ENCODE measurements around the gene TXLNB.

The TXLNB gene

DNA sequence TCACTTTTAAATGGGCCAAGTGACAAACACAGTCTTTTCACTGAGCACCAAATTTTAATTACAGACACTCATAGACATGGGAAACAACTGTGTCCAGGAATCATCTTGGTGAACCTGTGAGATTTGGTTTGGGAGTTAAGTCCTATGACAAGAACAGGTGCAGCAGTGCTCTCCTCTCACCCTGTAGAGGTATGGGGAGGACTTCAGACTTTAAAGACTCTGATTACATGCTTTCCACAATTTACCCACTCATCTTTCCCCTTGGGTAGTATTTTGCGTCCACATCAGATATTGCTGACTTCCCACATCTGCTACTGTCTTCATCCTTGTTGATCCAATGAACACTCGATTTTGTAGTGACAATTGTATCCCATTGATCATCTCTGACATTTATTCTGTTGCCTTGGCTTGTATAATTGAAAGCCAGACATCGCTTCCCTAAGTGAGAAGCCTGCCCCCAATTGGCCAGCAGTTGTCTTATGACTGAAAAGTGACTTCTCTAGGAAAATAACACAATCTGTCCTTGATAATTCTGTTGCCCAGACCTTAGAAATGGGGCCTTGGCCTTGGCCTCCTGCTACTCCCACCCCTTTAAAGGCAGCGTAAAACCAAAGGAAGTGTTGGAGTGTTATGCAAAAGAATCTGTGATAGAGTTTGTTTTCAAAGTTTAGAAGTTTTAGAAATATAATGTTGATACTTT is 40.0 kb downstream of the TXLNB start:
- no peak overlapping the region for H2AFZ ChIP-seq (ENCODE audit: low read length, unreplicated experiment)
- no peaks in the 10 kb centered on the region for H3K4me1 ChIP-seq (ENCODE audit: control insufficient read depth, insufficient read depth, low read length, unreplicated experiment)

DNA sequence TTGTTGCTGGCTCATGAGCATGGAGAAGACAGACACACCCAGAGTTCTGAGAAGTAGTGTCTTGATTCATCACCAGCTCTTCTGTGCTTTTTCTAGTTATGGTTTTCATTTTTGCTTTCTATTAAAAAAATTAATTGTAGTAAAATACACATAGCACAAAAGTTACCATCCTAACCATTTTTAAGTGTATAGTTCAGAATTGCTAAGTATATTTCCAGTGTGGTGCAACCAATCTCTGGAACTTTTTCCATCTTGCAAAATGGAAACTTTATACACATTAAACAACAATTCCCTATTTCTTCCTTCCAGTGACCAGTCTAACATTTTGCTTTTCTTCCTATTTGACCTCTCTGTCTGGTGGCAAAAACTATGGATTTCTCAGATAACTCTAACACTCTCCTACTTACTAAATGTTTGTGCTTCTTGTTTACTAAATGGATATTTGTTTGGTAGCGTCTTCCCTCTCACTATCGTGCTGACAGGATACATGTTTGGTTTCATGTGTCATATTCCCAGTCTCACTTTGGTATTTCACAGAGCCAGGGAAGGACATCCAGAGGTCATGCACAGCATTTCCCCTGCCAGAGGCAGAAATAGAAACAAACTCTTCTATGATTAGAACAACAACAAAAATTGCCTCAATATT is 40.6 kb downstream of the TXLNB start:
- Histone ChIP-seq H3K27me3 (ENCODE audit: insufficient read depth, low read length) (no peaks in the 10 kb centered on the region), H3K4me1 (ENCODE audit: control insufficient read depth, insufficient read depth, low read length, unreplicated experiment) (no peaks in the 10 kb centered on the region), H3K27ac (ENCODE audit: low read depth, low read length) (no peak overlapping the region), H2AFZ (ENCODE audit: low read length, unreplicated experiment) (no peak overlapping the region), H3K36me3 (ENCODE audit: insufficient read depth, low read length) (no peaks in the 10 kb centered on the region), H3K4me3 (ENCODE audit: low read depth, low read length) (no peak overlapping the region), H3K79me2 (ENCODE audit: control insufficient read depth, insufficient read depth, low read length, unreplicated experiment) (no peaks in the 10 kb centered on the region)

More for the DNA sequence above, 40.0 kb downstream of the TXLNB start:
- H3K27ac ChIP-seq (ENCODE audit: low read depth, low read length), result no peak overlapping the region
- H3K27me3 ChIP-seq (ENCODE audit: insufficient read depth, low read length), result no peaks in the 10 kb centered on the region
- no peak overlapping the region for H3K4me3 ChIP-seq (ENCODE audit: low read depth, low read length)
- no peaks in the 10 kb centered on the region for H3K79me2 ChIP-seq (ENCODE audit: control insufficient read depth, insufficient read depth, low read length, unreplicated experiment)
- H3K36me3 ChIP-seq (ENCODE audit: insufficient read depth, low read length), result no peaks in the 10 kb centered on the region

DNA sequence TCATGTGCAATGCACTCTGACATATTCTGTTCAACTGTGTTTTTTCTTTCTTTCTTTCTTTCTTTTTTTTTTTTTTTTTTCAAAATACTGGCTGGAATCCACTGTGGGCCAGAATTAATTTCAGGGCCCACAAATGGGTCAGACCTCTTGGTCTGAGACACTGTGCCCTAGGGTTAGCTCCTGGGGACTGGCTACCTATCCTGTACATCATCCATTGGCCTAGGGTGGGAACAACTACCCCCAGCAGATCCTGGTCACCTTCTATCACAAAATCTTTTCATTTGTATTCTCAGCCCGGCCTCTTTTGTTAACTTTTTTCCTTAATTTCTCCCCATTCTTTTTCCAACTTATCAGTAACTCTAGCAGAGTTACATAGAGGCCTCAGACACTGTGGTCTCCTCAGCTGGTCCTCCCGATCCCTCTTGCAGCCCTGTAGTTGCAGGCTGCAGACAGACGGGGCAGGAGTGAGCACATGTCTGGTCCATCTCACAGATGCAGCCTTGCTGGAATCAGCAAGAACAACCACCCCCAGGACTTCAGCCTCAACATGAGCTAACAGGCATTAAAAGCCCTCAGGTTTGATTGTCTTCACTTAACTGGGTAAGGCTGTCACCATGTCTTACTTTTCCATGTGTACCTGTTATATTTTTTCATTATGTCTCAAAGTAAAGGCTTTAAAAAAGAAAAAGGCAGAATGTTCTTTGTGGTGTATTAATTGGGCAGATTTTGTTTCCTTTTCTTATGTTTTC is 41.3 kb downstream of the TXLNB start:
- no peak overlapping the region for H3K4me3 ChIP-seq (ENCODE audit: low read depth, low read length)
- H2AFZ ChIP-seq (ENCODE audit: low read length, unreplicated experiment), result no peak overlapping the region
- no peaks in the 10 kb centered on the region for H3K4me1 ChIP-seq (ENCODE audit: control insufficient read depth, insufficient read depth, low read length, unreplicated experiment)
- H3K79me2 ChIP-seq (ENCODE audit: control insufficient read depth, insufficient read depth, low read length, unreplicated experiment), result no peaks in the 10 kb centered on the region
- H3K27me3 ChIP-seq (ENCODE audit: insufficient read depth, low read length), result no peaks in the 10 kb centered on the region
- no peaks in the 10 kb centered on the region for H3K36me3 ChIP-seq (ENCODE audit: insufficient read depth, low read length)
- H3K27ac ChIP-seq (ENCODE audit: low read depth, low read length), result no peak overlapping the region

DNA sequence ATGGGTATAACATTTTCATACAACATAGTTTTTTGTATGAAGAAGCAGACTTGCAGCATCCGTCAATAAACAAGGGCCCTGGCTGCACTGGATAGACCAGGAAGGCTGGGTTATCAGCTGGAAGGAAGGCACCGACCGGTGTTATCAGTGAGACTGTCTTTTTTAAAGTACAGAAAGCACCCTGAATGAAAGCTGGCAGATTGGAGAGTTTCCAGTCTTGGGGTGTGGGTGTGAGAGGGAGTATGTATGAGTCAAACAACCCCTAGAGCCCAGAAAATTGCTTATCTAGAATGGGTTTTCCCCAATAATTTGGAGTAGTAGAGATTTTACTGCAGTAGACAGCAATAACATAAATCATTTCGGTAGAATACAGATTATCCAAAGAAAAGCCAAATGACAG is 42.4 kb downstream of the TXLNB start:
- Histone ChIP-seq H3K4me3 (ENCODE audit: low read depth, low read length) (no peak overlapping the region), H3K27ac (ENCODE audit: low read depth, low read length) (no peak overlapping the region), H3K79me2 (ENCODE audit: control insufficient read depth, insufficient read depth, low read length, unreplicated experiment) (no peaks in the 10 kb centered on the region), H2AFZ (ENCODE audit: low read length, unreplicated experiment) (peak overlapping the region; percentile 57), H3K27me3 (ENCODE audit: insufficient read depth, low read length) (no peaks in the 10 kb centered on the region), H3K4me1 (ENCODE audit: control insufficient read depth, insufficient read depth, low read length, unreplicated experiment) (no peaks in the 10 kb centered on the region), H3K36me3 (ENCODE audit: insufficient read depth, low read length) (no peaks in the 10 kb centered on the region)

DNA sequence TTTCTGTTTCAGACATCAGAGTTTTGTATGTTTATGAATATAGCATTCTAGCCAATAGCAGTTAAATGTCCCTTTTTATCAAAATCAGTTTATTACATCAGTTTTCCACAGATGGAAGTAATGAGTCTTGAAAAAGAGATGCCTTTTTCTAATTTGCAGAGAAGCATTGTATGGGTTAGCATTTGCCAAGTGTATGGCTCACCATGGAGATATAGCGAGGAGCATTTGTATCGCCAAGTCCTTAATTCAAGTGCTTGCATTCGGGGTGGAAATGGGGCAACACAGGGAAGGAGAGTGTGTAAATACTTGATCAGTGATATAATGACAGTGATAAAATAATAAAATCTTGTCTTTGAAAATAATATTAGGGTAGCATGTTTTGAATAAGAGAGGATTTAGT is 42.9 kb downstream of the TXLNB start:
- no peaks in the 10 kb centered on the region for H3K36me3 ChIP-seq (ENCODE audit: insufficient read depth, low read length)
- no peaks in the 10 kb centered on the region for H3K79me2 ChIP-seq (ENCODE audit: control insufficient read depth, insufficient read depth, low read length, unreplicated experiment)
- H3K27me3 ChIP-seq (ENCODE audit: insufficient read depth, low read length), result no peaks in the 10 kb centered on the region
- no peak overlapping the region for H2AFZ ChIP-seq (ENCODE audit: low read length, unreplicated experiment)
- H3K4me3 ChIP-seq (ENCODE audit: low read depth, low read length), result no peak overlapping the region
- H3K4me1 ChIP-seq (ENCODE audit: control insufficient read depth, insufficient read depth, low read length, unreplicated experiment), result no peaks in the 10 kb centered on the region
- no peak overlapping the region for H3K27ac ChIP-seq (ENCODE audit: low read depth, low read length)

DNA sequence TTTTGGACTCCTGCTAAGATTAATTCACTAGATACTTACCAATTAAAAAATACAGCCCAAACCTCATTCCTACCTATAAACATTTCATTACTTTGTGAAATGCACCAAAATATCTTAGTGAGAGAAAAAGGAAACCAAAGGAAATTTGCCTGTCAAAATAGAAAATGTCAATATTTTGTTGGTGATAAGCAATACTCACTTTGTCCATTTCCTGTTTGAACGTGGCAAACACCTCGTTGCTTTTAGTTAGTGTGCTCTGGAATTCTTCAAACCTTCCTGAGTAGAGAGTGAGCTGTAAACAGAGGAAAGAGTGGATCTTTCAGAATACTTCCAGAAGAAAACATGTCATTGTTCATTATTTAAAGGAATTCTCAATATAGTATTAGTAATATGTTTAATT is 44.2 kb downstream of the TXLNB start:
- Histone ChIP-seq H2AFZ (ENCODE audit: low read length, unreplicated experiment) (no peak overlapping the region), H3K79me2 (ENCODE audit: control insufficient read depth, insufficient read depth, low read length, unreplicated experiment) (no peaks in the 10 kb centered on the region), H3K36me3 (ENCODE audit: insufficient read depth, low read length) (no peaks in the 10 kb centered on the region), H3K27me3 (ENCODE audit: insufficient read depth, low read length) (no peaks in the 10 kb centered on the region), H3K4me1 (ENCODE audit: control insufficient read depth, insufficient read depth, low read length, unreplicated experiment) (no peaks in the 10 kb centered on the region), H3K4me3 (ENCODE audit: low read depth, low read length) (no peak overlapping the region), H3K27ac (ENCODE audit: low read depth, low read length) (no peak overlapping the region)

DNA sequence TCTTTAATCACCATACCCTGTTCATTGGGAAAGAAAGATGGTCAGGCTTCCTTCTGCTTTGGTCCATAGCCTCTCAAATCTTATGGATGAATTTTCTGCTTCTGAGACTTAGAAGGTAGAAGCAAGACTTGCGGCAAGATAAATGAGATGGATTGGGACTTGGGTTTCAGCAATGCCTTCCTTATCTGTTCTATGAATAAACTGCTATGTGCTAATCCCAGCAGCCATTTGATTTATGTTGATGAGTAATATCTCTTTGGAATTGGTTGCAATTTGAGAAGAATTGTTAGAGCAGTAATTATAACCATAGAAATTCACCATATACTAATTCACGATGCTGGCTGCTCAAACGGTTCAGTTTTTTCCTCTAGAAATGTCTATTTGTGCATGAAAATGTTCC is 48.3 kb downstream of the TXLNB start:
- no peak overlapping the region for H3K4me3 ChIP-seq (ENCODE audit: low read depth, low read length)
- no peaks in the 10 kb centered on the region for H3K36me3 ChIP-seq (ENCODE audit: insufficient read depth, low read length)
- H3K27me3 ChIP-seq (ENCODE audit: insufficient read depth, low read length), result no peaks in the 10 kb centered on the region
- peaks cover 12% of the 10 kb centered on the region for H3K4me1 ChIP-seq (ENCODE audit: control insufficient read depth, insufficient read depth, low read length, unreplicated experiment)
- no peak overlapping the region for H2AFZ ChIP-seq (ENCODE audit: low read length, unreplicated experiment)
- H3K27ac ChIP-seq (ENCODE audit: low read depth, low read length), result no peak overlapping the region
- no peaks in the 10 kb centered on the region for H3K79me2 ChIP-seq (ENCODE audit: control insufficient read depth, insufficient read depth, low read length, unreplicated experiment)

DNA sequence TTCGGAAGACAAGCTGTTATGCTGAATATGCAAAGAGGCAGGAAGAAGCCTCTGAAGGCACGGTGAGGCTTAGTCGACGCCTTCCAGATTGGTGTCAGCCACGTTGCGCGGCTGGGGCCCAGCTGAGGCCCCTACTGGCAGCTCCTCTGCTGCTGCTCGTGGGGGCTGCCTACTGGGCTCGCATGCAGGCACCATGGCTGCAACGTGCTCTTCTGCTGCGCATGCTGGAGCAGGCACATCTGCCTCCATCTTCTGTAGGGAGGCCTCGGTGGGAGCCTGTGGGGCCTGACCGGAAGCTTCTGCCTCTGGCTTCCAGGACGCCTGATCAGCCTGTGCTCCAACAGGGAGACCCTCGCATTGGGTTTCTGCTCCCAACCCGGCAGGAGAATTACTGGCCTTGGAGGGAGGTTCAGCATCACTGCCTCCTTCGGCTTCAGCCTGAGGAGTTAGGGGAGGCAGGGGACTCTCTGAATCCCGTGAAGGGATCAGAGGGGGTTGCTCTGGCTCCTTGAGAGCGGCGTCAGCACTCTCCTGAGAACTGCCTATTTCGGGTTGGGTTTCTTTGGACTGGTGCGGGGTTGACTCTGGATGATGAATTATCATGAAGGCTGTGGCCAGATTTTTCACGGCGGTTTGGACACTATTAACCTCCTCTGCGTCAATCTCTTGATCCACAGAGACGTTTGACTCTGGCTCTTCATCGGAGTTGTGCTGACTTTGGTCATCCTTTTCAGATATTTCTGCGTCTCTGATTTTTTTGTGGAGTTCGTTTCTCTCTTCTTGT is 49.1 kb downstream of the TXLNB start:
- Histone ChIP-seq H3K4me3 (ENCODE audit: low read depth, low read length) (no peak overlapping the region), H3K27ac (ENCODE audit: low read depth, low read length) (no peak overlapping the region), H3K27me3 (ENCODE audit: insufficient read depth, low read length) (no peaks in the 10 kb centered on the region), H3K36me3 (ENCODE audit: insufficient read depth, low read length) (no peaks in the 10 kb centered on the region), H2AFZ (ENCODE audit: low read length, unreplicated experiment) (no peak overlapping the region), H3K4me1 (ENCODE audit: control insufficient read depth, insufficient read depth, low read length, unreplicated experiment) (peaks cover 12% of the 10 kb centered on the region), H3K79me2 (ENCODE audit: control insufficient read depth, insufficient read depth, low read length, unreplicated experiment) (no peaks in the 10 kb centered on the region)

DNA sequence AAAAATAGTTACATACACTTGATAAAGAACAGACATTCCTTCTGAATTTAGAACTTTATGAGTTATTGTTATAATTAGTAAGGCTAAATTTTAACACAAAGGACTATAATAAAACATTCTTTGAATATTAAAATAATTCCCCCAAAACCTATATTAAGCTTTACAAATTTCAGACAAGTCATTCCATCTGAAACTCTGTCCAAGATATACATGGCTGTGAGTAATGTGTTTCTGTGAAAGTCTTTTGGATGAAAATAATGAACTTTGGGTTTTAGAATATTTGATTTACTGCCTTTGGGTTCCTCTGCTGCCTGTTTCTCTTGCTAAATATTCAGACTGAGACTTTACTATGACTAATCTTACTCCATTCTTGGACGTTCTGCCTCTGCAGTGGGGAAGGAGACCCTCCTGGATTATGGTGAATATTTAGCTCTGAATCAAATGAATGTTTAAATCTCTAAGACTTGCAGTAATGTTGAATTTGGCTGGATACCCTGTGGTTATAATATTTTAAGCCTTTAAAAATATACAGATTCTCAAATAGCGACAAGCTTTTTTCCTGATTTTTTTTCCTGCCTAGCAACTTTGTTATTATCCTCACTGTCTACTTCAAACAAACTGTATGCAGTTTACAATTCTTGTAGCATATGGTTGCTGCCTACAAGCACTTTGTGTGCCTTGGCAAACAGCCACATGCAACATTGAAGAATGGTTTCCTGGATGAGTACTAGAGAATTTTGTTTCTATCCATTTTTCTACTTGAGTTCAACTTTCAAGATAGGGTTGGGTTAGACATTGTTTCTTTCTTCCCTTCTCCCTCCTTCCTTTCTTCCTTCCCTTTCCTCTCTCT is 51.4 kb downstream of the TXLNB start:
- Histone ChIP-seq H2AFZ (ENCODE audit: low read length, unreplicated experiment) (peak overlapping the region; percentile 73), H3K36me3 (ENCODE audit: insufficient read depth, low read length) (no peaks in the 10 kb centered on the region), H3K4me3 (ENCODE audit: low read depth, low read length) (peak overlapping the region; percentile 38), H3K27ac (ENCODE audit: low read depth, low read length) (peak overlapping the region; percentile 75), H3K4me1 (ENCODE audit: control insufficient read depth, insufficient read depth, low read length, unreplicated experiment) (peaks cover 12% of the 10 kb centered on the region), H3K27me3 (ENCODE audit: insufficient read depth, low read length) (no peaks in the 10 kb centered on the region), H3K79me2 (ENCODE audit: control insufficient read depth, insufficient read depth, low read length, unreplicated experiment) (no peaks in the 10 kb centered on the region)

DNA sequence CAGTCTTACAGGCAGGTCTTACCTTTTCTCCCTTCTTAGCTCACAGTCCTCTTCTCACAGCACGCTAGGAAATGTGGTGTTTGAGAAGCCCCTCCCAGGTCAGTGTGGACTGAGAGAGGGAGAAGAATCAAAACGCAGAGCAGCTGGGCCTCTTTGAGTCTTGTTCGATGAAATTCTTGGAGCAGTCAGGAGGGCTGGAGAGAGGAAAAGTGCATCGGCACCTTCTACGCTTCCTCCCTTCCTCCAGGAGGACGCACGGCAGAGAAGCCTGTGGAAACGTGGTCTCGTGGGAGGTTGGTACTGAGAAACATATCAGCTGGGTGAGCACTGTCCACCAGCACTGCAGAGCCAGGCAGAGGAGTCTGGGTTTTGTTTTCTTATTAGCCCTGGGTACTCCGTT is 52.7 kb downstream of the TXLNB start:
- H3K4me3 ChIP-seq (ENCODE audit: low read depth, low read length), result no peak overlapping the region

More for the DNA sequence above, 52.7 kb downstream of the TXLNB start:
- peaks cover 12% of the 10 kb centered on the region for H3K4me1 ChIP-seq (ENCODE audit: control insufficient read depth, insufficient read depth, low read length, unreplicated experiment)
- H2AFZ ChIP-seq (ENCODE audit: low read length, unreplicated experiment), result no peak overlapping the region
- H3K27me3 ChIP-seq (ENCODE audit: insufficient read depth, low read length), result no peaks in the 10 kb centered on the region
- no peaks in the 10 kb centered on the region for H3K79me2 ChIP-seq (ENCODE audit: control insufficient read depth, insufficient read depth, low read length, unreplicated experiment)
- H3K36me3 ChIP-seq (ENCODE audit: insufficient read depth, low read length), result no peaks in the 10 kb centered on the region
- no peak overlapping the region for H3K27ac ChIP-seq (ENCODE audit: low read depth, low read length)
